HG03039 (cell line): ENCODE results near the gene SLC14A1.

Source experiments
- ATAC-seq: cut with Tn5 transposase; IDR thresholded peaks from one replicate; pipeline ENCODE4 v1.9.1; 2021; ENCODE audit warnings: mild to moderate bottlenecking, moderate library complexity; ENCODE audit not compliant: unreplicated experiment

Gene SLC14A1

GRCh38 chr18:45792506-45793263 lies 68.7 kb downstream of the SLC14A1 start:
- ATAC-seq, result no peak

GRCh38 chr18:45793264-45793965 lies 69.4 kb downstream of the SLC14A1 start:
- ATAC-seq, result no peak

- no peak for ATAC-seq
These were observed 77.5 kb downstream of the SLC14A1 start for GRCh38 chr18:45801416-45802004.
